ENCODE data around the gene ARHGAP6.
"Not testable (repeated sequence)": the region's sequence is repeated elsewhere in the genome, so short reads cannot be mapped to it uniquely, and the experiment has no call there.

The ARHGAP6 gene

GRCh38 chrX:11641349-11642065 is 24.2 kb downstream of the ARHGAP6 start:
- no peak for DNase-seq (ENCODE audit: low spot score)

GRCh38 chrX:11640089-11640488 is 25.6 kb downstream of the ARHGAP6 start:
- DNase-seq (ENCODE audit: low spot score), result no peak

GRCh38 chrX:11632732-11633131 is 33.0 kb downstream of the ARHGAP6 start:
- no peak for DNase-seq (ENCODE audit: low spot score)

GRCh38 chrX:11629593-11630211 is 36.0 kb downstream of the ARHGAP6 start:
- DNase-seq (ENCODE audit: low spot score), result no peak

GRCh38 chrX:11628399-11628798 is 37.3 kb downstream of the ARHGAP6 start:
- DNase-seq (ENCODE audit: low spot score), result no peak

GRCh38 chrX:11626351-11626750 is 39.4 kb downstream of the ARHGAP6 start:
- DNase-seq (ENCODE audit: low spot score), result no peak

- DNase-seq (ENCODE audit: low spot score), result no peak
These were observed 46.3 kb downstream of the ARHGAP6 start for GRCh38 chrX:11619441-11619840.

GRCh38 chrX:11614253-11614652 is 51.5 kb downstream of the ARHGAP6 start:
- not testable (repeated sequence) for DNase-seq (ENCODE audit: low spot score)

GRCh38 chrX:11611965-11612364 is 53.8 kb downstream of the ARHGAP6 start:
- no peak for DNase-seq (ENCODE audit: low spot score)

- no peak for DNase-seq (ENCODE audit: low spot score)
These were observed 54.6 kb downstream of the ARHGAP6 start for GRCh38 chrX:11611161-11611560.

- no peak for DNase-seq (ENCODE audit: low spot score)
These were observed 56.6 kb downstream of the ARHGAP6 start for GRCh38 chrX:11609109-11609508.

- no peak for DNase-seq (ENCODE audit: low spot score)
These were observed 59.3 kb downstream of the ARHGAP6 start for GRCh38 chrX:11606408-11606807.

- DNase-seq (ENCODE audit: low spot score), result no peak
These were observed 65.1 kb downstream of the ARHGAP6 start for GRCh38 chrX:11600578-11600977.

GRCh38 chrX:11597479-11597878 is 68.2 kb downstream of the ARHGAP6 start:
- DNase-seq (ENCODE audit: low spot score), result no peak

GRCh38 chrX:11591723-11592346 is 73.9 kb downstream of the ARHGAP6 start:
- no peak for DNase-seq (ENCODE audit: low spot score)

GRCh38 chrX:11589641-11590040 is 76.1 kb downstream of the ARHGAP6 start:
- DNase-seq (ENCODE audit: low spot score), result no peak

GRCh38 chrX:11588097-11588496 is 77.6 kb downstream of the ARHGAP6 start:
- DNase-seq (ENCODE audit: low spot score), result no peak

- DNase-seq (ENCODE audit: low spot score), result no peak
These were observed 80.5 kb downstream of the ARHGAP6 start for GRCh38 chrX:11585174-11585573.

- DNase-seq (ENCODE audit: low spot score), result no peak
These were observed 84.9 kb downstream of the ARHGAP6 start for GRCh38 chrX:11580789-11581188.

- DNase-seq (ENCODE audit: low spot score), result no peak
These were observed 85.8 kb downstream of the ARHGAP6 start for GRCh38 chrX:11579636-11580600.

GRCh38 chrX:11578301-11578700 is 87.4 kb downstream of the ARHGAP6 start:
- DNase-seq (ENCODE audit: low spot score), result not testable (repeated sequence)

GRCh38 chrX:11577603-11578002 is 88.1 kb downstream of the ARHGAP6 start:
- no peak for DNase-seq (ENCODE audit: low spot score)

All from ecto neural progenitor cell (in vitro differentiated cells).